ENCODE measurements around the gene IGSF23. TPM values are rescaled to one million over a fixed set of nuclear protein-coding genes. Genes with fewer than 3 reads are reported as not detected.

IGSF23 gene, protein sequence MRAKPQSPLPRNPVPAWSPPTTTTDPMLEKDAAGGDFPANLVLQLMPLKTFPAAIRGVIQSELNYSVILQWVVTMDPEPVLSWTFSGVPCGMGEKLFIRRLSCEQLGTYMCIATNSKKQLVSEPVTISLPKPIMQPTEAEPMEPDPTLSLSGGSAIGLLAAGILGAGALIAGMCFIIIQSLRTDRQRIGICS
- total RNA-seq = not detected

- ATAC-seq (replicated peaks in 1 of 2) (no peak), DNase-seq (no peak)
- Mint-ChIP-seq H3K27me3 (ENCODE audit: low read depth) (no peaks in the 10 kb centered on the region), H3K9me3 (no peaks in the 10 kb centered on the region), H3K27ac (no peak within 1 kb of the TSS), H3K4me1 (ENCODE audit: low read depth) (peaks cover 5% of the 10 kb centered on the region), H3K36me3 (ENCODE audit: insufficient read depth in 2 of 2) (no peaks in the 10 kb centered on the region), H3K4me3 (no peak within 1 kb of the TSS)
These were observed at the start of gene IGSF23 for GRCh38 chr19:44613295-44614178. Gene IGSF23 (plus strand): TSS chr19:44613563. CDS start chr19:44613646, 83 bp downstream.

DNA sequence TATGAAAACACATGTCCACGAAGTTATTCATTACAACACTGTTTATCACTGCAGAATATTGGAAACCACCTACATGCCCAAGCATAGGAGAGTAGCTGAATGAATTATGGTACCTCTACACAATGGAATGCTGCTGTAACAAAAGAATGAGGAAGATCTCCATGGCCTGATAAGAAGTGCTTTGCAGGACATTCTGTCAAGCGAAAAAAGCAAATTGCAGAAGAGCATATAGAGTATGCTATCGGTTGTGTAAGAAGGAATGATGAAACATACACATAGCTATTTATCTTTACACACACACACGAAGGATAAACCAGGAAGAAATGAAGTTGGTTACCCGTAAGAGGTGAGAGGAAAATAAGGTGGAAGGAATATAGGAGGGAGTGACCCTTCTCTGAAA is 46.4 kb upstream of the IGSF23 start:
- H3K27ac Mint-ChIP-seq = no peak overlapping the region
- no peak overlapping the region for H3K4me3 Mint-ChIP-seq
- DNase-seq = no peak
- peaks cover 6% of the 10 kb centered on the region for H3K4me1 Mint-ChIP-seq (ENCODE audit: low read depth)
- no peaks in the 10 kb centered on the region for H3K9me3 Mint-ChIP-seq
- no peak for ATAC-seq (replicated peaks in 1 of 2)
- no peaks in the 10 kb centered on the region for H3K36me3 Mint-ChIP-seq (ENCODE audit: insufficient read depth in 2 of 2)
- H3K27me3 Mint-ChIP-seq (ENCODE audit: low read depth) = peaks cover 15% of the 10 kb centered on the region

DNA sequence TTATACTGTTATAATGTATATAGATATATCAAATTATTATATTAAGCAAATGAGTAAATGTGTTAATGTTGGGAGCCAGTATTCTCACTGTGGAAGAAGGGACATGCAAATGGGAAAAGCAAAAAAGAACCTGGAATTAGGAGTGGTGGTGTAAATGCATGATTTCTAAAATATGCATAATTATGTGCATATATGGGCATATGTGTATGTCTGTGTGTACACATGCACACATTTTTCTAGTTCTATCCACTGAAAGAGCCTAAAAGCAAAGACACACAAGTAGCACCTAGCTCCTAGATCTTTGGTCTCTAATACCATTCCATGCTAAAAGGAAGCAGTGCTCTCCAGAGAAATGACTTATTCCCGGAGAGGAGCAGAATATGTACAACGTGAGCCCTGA is 45.6 kb upstream of the IGSF23 start:
- no peak for DNase-seq
- H3K27me3 Mint-ChIP-seq (ENCODE audit: low read depth) = peaks cover 15% of the 10 kb centered on the region
- no peak overlapping the region for H3K27ac Mint-ChIP-seq
- H3K36me3 Mint-ChIP-seq (ENCODE audit: insufficient read depth in 2 of 2) = no peaks in the 10 kb centered on the region
- no peak overlapping the region for H3K4me3 Mint-ChIP-seq
- H3K9me3 Mint-ChIP-seq = no peaks in the 10 kb centered on the region
- ATAC-seq (replicated peaks in 1 of 2) = no peak
- peaks cover 6% of the 10 kb centered on the region for H3K4me1 Mint-ChIP-seq (ENCODE audit: low read depth)

DNA sequence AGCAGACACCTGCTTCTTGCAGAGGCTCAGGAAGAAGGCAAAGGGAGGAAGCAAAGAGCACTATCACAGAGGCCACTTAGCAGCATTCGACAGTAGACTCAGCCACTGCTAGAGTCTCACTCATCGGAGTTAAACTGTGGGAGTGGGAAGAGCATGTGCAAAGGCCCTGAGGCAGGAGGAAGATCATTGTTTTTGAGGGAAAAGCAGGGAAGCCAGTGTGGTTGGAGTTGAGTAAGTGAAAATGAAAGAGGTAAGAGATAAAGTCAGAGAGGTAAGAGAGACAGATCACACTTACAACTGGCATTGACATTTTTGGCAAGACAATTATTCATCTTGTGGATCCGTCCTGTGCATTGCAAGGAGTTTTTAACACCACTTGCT is 42.8 kb upstream of the IGSF23 start:
- Mint-ChIP-seq H3K36me3 (ENCODE audit: insufficient read depth in 2 of 2) (no peaks in the 10 kb centered on the region), H3K4me3 (no peak overlapping the region), H3K27me3 (ENCODE audit: low read depth) (peaks cover 7% of the 10 kb centered on the region), H3K9me3 (no peaks in the 10 kb centered on the region), H3K4me1 (ENCODE audit: low read depth) (peaks cover 6% of the 10 kb centered on the region), H3K27ac (no peak overlapping the region)
- DNase-seq (no peak), ATAC-seq (replicated peaks in 1 of 2) (no peak)

DNA sequence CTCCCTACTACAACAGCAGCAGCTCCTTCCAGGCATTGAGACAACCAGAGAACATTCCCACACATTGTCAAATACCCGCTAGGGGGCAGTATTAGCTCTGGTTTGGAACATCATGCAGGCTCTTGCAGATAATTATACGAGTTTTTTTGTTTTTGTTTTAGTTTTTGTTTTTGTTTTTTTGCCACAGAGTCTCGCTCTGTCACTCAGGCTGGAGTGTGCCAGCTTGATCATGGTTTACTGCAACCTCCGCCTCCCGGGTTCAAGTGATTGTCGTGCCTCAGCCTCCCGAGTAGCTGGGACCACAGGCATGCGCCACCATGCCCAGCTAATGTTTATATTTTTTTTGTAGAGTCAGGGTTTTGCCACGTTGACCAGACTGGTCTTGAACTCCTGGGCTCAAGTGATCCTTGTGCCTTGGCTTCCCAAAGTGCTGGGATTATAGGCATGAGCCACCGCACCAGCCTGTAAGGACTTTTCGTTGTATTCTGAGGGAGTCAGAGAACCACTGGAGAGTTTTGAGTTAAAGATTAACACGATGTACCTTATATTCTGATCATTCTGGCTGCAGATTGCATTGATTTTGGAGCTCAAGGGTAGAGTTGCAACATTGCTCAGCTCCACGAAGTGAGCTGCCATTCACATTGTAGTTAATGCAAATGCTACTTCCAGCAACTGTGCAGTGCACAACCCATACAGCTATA is 42.2 kb upstream of the IGSF23 start:
- Mint-ChIP-seq H3K4me3 (no peak overlapping the region), H3K4me1 (ENCODE audit: low read depth) (peaks cover 6% of the 10 kb centered on the region), H3K36me3 (ENCODE audit: insufficient read depth in 2 of 2) (no peaks in the 10 kb centered on the region), H3K9me3 (no peaks in the 10 kb centered on the region), H3K27me3 (ENCODE audit: low read depth) (peaks cover 7% of the 10 kb centered on the region), H3K27ac (no peak overlapping the region)
- peak; percentile 59 to 77 for DNase-seq
- ATAC-seq (replicated peaks in 1 of 2) = peak; percentile 60 to 65

GRCh38 chr19:44571830-44572580 is 41.4 kb upstream of the IGSF23 start:
- H3K4me1 Mint-ChIP-seq (ENCODE audit: low read depth) = peaks cover 6% of the 10 kb centered on the region
- no peak overlapping the region for H3K4me3 Mint-ChIP-seq
- H3K27me3 Mint-ChIP-seq (ENCODE audit: low read depth) = peaks cover 3% of the 10 kb centered on the region
- H3K9me3 Mint-ChIP-seq = no peaks in the 10 kb centered on the region
- no peaks in the 10 kb centered on the region for H3K36me3 Mint-ChIP-seq (ENCODE audit: insufficient read depth in 2 of 2)
- no peak overlapping the region for H3K27ac Mint-ChIP-seq
- DNase-seq (no peak), ATAC-seq (replicated peaks in 1 of 2) (no peak)

DNA sequence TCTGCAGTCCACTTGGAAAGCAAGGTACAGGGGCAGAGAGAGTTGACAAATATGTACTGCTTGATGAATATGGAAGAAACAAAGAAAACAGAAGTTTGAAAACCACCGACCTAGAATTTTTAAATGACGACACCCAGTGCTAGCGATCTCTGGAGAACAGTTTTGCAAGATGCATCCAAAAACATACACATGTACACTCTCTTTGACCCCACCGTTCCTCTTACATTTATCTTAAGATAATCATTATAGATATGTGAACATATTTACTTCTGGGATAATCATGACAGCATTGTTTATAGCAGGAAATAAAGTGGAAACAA is 40.8 kb upstream of the IGSF23 start:
- Mint-ChIP-seq H3K4me1 (ENCODE audit: low read depth) (peaks cover 6% of the 10 kb centered on the region), H3K9me3 (no peaks in the 10 kb centered on the region), H3K27ac (no peak overlapping the region), H3K4me3 (no peak overlapping the region), H3K36me3 (ENCODE audit: insufficient read depth in 2 of 2) (no peaks in the 10 kb centered on the region), H3K27me3 (ENCODE audit: low read depth) (no peaks in the 10 kb centered on the region)
- ATAC-seq (replicated peaks in 1 of 2) (no peak), DNase-seq (no peak)

DNA sequence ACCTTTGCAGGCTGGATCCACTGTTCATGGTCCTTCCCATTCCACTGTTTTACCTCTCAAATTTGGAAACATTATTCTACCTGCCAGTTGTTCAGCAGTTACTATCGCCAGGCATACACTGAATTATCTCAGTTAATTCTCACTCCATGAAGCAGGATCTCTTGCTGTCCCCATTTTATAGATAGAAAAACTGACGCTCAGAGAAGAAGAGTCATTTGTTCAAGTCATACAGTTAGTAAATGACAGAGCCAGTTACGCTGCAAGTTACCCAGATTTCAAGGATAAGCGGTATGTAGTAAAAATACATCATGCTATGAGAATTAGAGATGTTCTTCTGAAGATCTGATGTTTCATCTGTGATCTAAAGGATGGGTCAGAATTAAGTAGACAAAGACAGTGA is 40.2 kb upstream of the IGSF23 start:
- Mint-ChIP-seq H3K27ac (no peak overlapping the region), H3K36me3 (ENCODE audit: insufficient read depth in 2 of 2) (no peaks in the 10 kb centered on the region), H3K9me3 (no peaks in the 10 kb centered on the region), H3K4me3 (no peak overlapping the region), H3K4me1 (ENCODE audit: low read depth) (peaks cover 6% of the 10 kb centered on the region), H3K27me3 (ENCODE audit: low read depth) (no peaks in the 10 kb centered on the region)
- DNase-seq = no peak
- ATAC-seq (replicated peaks in 1 of 2) = no peak

DNA sequence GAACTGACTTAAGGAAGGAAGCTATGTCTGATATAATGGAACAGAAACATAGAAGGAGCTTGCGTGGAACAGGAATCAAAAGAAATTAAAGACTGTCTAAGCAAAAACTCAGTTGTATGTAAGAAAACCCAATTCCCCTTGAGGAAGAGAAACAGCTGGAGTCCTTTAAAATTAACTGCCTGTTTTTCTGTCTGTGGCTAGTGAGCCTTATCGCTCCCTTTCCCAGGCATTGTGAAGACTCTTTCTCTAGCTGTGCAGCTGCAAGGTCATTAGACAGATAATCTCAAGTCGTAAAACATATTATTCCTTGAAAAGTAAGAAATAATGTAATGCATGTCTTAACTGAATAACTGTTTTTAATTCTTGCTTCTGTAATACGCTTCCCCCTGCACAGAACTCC is 39.7 kb upstream of the IGSF23 start:
- no peaks in the 10 kb centered on the region for H3K9me3 Mint-ChIP-seq
- no peaks in the 10 kb centered on the region for H3K36me3 Mint-ChIP-seq (ENCODE audit: insufficient read depth in 2 of 2)
- no peak overlapping the region for H3K4me3 Mint-ChIP-seq
- H3K4me1 Mint-ChIP-seq (ENCODE audit: low read depth) = peaks cover 6% of the 10 kb centered on the region
- H3K27ac Mint-ChIP-seq = no peak overlapping the region
- DNase-seq (no peak), ATAC-seq (replicated peaks in 1 of 2) (no peak)
- no peaks in the 10 kb centered on the region for H3K27me3 Mint-ChIP-seq (ENCODE audit: low read depth)

GRCh38 chr19:44574186-44574950 is 39.0 kb upstream of the IGSF23 start:
- DNase-seq = no peak
- no peak for ATAC-seq (replicated peaks in 1 of 2)
- Mint-ChIP-seq H3K27me3 (ENCODE audit: low read depth) (no peaks in the 10 kb centered on the region), H3K4me3 (no peak overlapping the region), H3K9me3 (no peaks in the 10 kb centered on the region), H3K36me3 (ENCODE audit: insufficient read depth in 2 of 2) (no peaks in the 10 kb centered on the region), H3K27ac (no peak overlapping the region), H3K4me1 (ENCODE audit: low read depth) (peaks cover 6% of the 10 kb centered on the region)

DNA sequence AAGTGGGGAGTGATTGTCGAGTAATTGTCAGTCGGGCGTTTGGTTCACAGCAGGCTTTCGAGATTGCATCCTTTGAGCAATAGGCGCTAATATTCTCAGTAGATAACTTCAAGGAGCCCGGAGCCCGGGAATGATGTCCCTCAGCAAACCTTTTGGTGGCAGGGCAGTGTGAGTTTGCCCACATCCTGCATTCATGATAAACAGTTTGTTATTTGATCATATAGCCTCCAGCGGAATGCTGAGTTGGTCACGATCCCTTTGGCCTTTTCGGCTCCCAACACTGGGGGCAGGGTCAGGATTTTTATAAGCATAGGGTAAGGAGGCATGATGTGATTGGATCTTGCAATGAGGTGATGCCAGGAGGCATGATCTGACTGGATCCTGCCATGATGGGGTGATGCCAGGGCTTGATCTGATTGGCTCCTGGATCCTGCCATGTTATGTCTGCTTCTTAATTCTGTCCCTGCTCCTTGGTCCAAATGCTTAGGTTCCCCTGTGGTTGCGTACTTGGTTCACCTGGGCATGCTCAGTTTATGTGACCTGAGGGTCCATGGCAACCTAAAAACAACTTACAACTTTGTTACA is 38.2 kb upstream of the IGSF23 start:
- H3K4me1 Mint-ChIP-seq (ENCODE audit: low read depth) = peaks cover 6% of the 10 kb centered on the region
- H3K27me3 Mint-ChIP-seq (ENCODE audit: low read depth) = no peaks in the 10 kb centered on the region
- DNase-seq (no peak), ATAC-seq (replicated peaks in 1 of 2) (no peak)
- no peaks in the 10 kb centered on the region for H3K36me3 Mint-ChIP-seq (ENCODE audit: insufficient read depth in 2 of 2)
- H3K27ac Mint-ChIP-seq = no peak overlapping the region
- no peaks in the 10 kb centered on the region for H3K9me3 Mint-ChIP-seq
- H3K4me3 Mint-ChIP-seq = no peak overlapping the region

GRCh38 chr19:44576843-44577565 is 36.4 kb upstream of the IGSF23 start:
- Mint-ChIP-seq H3K27me3 (ENCODE audit: low read depth) (no peaks in the 10 kb centered on the region), H3K36me3 (ENCODE audit: insufficient read depth in 2 of 2) (no peaks in the 10 kb centered on the region), H3K4me1 (ENCODE audit: low read depth) (no peaks in the 10 kb centered on the region), H3K9me3 (no peaks in the 10 kb centered on the region), H3K4me3 (no peak overlapping the region), H3K27ac (no peak overlapping the region)
- DNase-seq (peak; percentile 38 to 52), ATAC-seq (replicated peaks in 1 of 2) (peak; percentile 73 to 74)
